NCI-H1105 (cell line): ENCODE results near the gene CCDC169.
"Not testable (repeated sequence)": the region's sequence is repeated elsewhere in the genome, so short reads cannot be mapped to it uniquely, and the experiment has no call there.

Source experiments
- DNase-seq: peaks from one replicate; lab custom pipeline; 2025; lab: John Stamatoyannopoulos, UW

Gene CCDC169

GRCh38 chr13:36297366-36298338 is at the start of gene CCDC169:
TSS of gene CCDC169 (minus strand) at chr13:36297814. CDS start at chr13:36297719, 95 bp downstream.
- DNase-seq = peak; percentile 37

GRCh38 chr13:36346222-36347083 is 48.8 kb upstream of the CCDC169 start, which contains the start of gene SPART:
TSS of gene SPART (minus strand) at chr13:36346394. CDS start at chr13:36335830, 10,564 bp downstream.
- DNase-seq = no peak

- DNase-seq = no peak
These were observed 48.0 kb upstream of the CCDC169 start for GRCh38 chr13:36345438-36346221.

GRCh38 chr13:36344886-36345437 is 47.3 kb upstream of the CCDC169 start:
- DNase-seq = no peak

GRCh38 chr13:36344173-36344572 is 46.6 kb upstream of the CCDC169 start:
- DNase-seq = no peak

- DNase-seq = no peak
These were observed 46.2 kb upstream of the CCDC169 start for GRCh38 chr13:36343766-36344165.

- no peak for DNase-seq
These were observed 45.1 kb upstream of the CCDC169 start for GRCh38 chr13:36342715-36343114.

GRCh38 chr13:36341718-36342117 is 44.1 kb upstream of the CCDC169 start:
- no peak for DNase-seq

- DNase-seq = no peak
These were observed 42.1 kb upstream of the CCDC169 start for GRCh38 chr13:36339600-36340155.

GRCh38 chr13:36337938-36338641 is 40.5 kb upstream of the CCDC169 start:
- no peak for DNase-seq

- no peak for DNase-seq
These were observed 35.4 kb upstream of the CCDC169 start for GRCh38 chr13:36332986-36333385.

GRCh38 chr13:36332255-36332654 is 34.6 kb upstream of the CCDC169 start:
- not testable (repeated sequence) for DNase-seq

GRCh38 chr13:36331280-36331679 is 33.7 kb upstream of the CCDC169 start:
- DNase-seq = no peak

- DNase-seq = no peak
These were observed 31.7 kb upstream of the CCDC169 start for GRCh38 chr13:36329361-36329760.

- DNase-seq = no peak
These were observed 31.2 kb upstream of the CCDC169 start for GRCh38 chr13:36328821-36329220.

GRCh38 chr13:36325912-36326311 is 28.3 kb upstream of the CCDC169 start:
- DNase-seq = no peak

- not testable (repeated sequence) for DNase-seq
These were observed 27.3 kb upstream of the CCDC169 start for GRCh38 chr13:36324881-36325280.

GRCh38 chr13:36323951-36324566 is 26.4 kb upstream of the CCDC169 start:
- DNase-seq = no peak

GRCh38 chr13:36323408-36323807 is 25.8 kb upstream of the CCDC169 start:
- no peak for DNase-seq

GRCh38 chr13:36319793-36320192 is 22.2 kb upstream of the CCDC169 start:
- not testable (repeated sequence) for DNase-seq
